ENCODE data around the gene SPOCD1. TPM values are rescaled to one million over a fixed set of nuclear protein-coding genes. Genes with fewer than 3 reads are reported as not detected.

Gene SPOCD1
- total and polyA plus RNA-seq, 2 of the 4 experiments (the other 2 are of a cell fraction) = 59.7 to 132 TPM

- no peak overlapping the region for H3K56ac ChIP-seq (ENCODE audit: extremely low read depth, insufficient read depth, low read length)
- H2BK120ac ChIP-seq (ENCODE audit: low read depth, low read length) = no peak overlapping the region
- H3K4me1 ChIP-seq (ENCODE audit: control insufficient read depth, insufficient read depth, low read length) = peaks cover 8% of the 10 kb centered on the region
- no peak overlapping the region for H3K27ac ChIP-seq (ENCODE audit: insufficient read depth, low read length)
- CTCF ChIA-PET = no interaction called here
- no peak for TF ChIP-seq RFX5 (IDR thresholded peaks at IDR 0.05; ENCODE audit: low read depth, low read length)
- no peak for TF ChIP-seq SMC3 (IDR thresholded peaks at IDR 0.05; ENCODE audit: low read depth, low read length)
- no peak for TF ChIP-seq CHD1 (IDR thresholded peaks at IDR 0.05; ENCODE audit: low read depth, low read length)
- no peak for TF ChIP-seq BHLHE40 (IDR thresholded peaks at IDR 0.05; ENCODE audit: low read depth, low read length)
- no peak for TF ChIP-seq CTCF (conservative IDR thresholded peaks at IDR 0.05; ENCODE audit: low read depth, low read length)
- TF ChIP-seq, protein P1, sequence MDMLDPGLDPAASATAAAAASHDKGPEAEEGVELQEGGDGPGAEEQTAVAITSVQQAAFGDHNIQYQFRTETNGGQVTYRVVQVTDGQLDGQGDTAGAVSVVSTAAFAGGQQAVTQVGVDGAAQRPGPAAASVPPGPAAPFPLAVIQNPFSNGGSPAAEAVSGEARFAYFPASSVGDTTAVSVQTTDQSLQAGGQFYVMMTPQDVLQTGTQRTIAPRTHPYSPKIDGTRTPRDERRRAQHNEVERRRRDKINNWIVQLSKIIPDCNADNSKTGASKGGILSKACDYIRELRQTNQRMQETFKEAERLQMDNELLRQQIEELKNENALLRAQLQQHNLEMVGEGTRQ (IDR thresholded peaks at IDR 0.05; ENCODE audit: low read depth, low read length) = no peak
- no peak for TF ChIP-seq MAZ (IDR thresholded peaks at IDR 0.05; ENCODE audit: borderline replicate concordance, low read depth, low read length)
- no peak for TF ChIP-seq FOS (IDR thresholded peaks at IDR 0.05; ENCODE audit: low read depth, low read length)
- no peak overlapping the region for H4K8ac ChIP-seq (ENCODE audit: low read depth in 2 of 2, low read length in 2 of 2)
- H2AK9ac ChIP-seq (replicated peaks; ENCODE audit: low read depth, low read length, poor library complexity) = no peak overlapping the region
- H3K23ac ChIP-seq (ENCODE audit: low read depth, low read length) = no peak overlapping the region
- H3K9me3 ChIP-seq (ENCODE audit: control insufficient read depth, insufficient read depth, low read length) = no peaks in the 10 kb centered on the region
- DNase-seq = no peak
- no peak overlapping the region for H2BK5ac ChIP-seq (ENCODE audit: low read depth, low read length, poor library complexity, severe bottlenecking)
- H3K4me2 ChIP-seq (ENCODE audit: low read depth, low read length) = no peak overlapping the region
- H2BK20ac ChIP-seq (ENCODE audit: low read depth, low read length) = no peak overlapping the region
- H4K5ac ChIP-seq (ENCODE audit: low read depth, low read length) = no peak overlapping the region
- H2AK5ac ChIP-seq (ENCODE audit: low read depth, low read length) = no peak overlapping the region
- H4K91ac ChIP-seq (ENCODE audit: insufficient read depth, low read depth, low read length) = no peak overlapping the region
- no peaks in the 10 kb centered on the region for H3K79me1 ChIP-seq (ENCODE audit: low read depth in 1 of 2, low read length in 2 of 2)
- ATAC-seq (ENCODE audit: low read depth) = no peak
- no peak overlapping the region for H2AFZ ChIP-seq (replicated peaks; ENCODE audit: low read length, poor library complexity)
- H3K27me3 ChIP-seq (ENCODE audit: control insufficient read depth, insufficient read depth, low read length) = no peaks in the 10 kb centered on the region
- H3K9me1 ChIP-seq (ENCODE audit: insufficient read depth, low read length) = peaks cover 5% of the 10 kb centered on the region; the same call in 1 of the 2 replicates
- WGBS, 2 experiments (ENCODE audit: extremely low coverage in 2 of 2, insufficient read length in 1 of 2) = no CpG with 5 or more reads among the region's 3 CpGs
- H3K4me3 ChIP-seq (ENCODE audit: insufficient read depth, low read depth, low read length) = no peak overlapping the region
- no peak overlapping the region for H3K18ac ChIP-seq (ENCODE audit: low read depth, low read length)
- H4K20me1 ChIP-seq (ENCODE audit: insufficient read depth, low read length) = no peaks in the 10 kb centered on the region
- in situ Hi-C loops (cut with MboI; ENCODE audit: low sequenced_read_pairs) = no loop called here
- H3K4ac ChIP-seq (ENCODE audit: low read depth, low read length) = no peak overlapping the region
- no peaks in the 10 kb centered on the region for H3K36me3 ChIP-seq (ENCODE audit: control insufficient read depth, insufficient read depth, low read length)
- dilution Hi-C loops (cut with HindIII; ENCODE audit: low sequenced_read_pairs, unreplicated experiment) = no loop called here
- intact Hi-C loops (cut with micrococcal nuclease) = no loop called here
- no peak overlapping the region for H3K14ac ChIP-seq (replicated peaks; ENCODE audit: low read depth, low read length)
- POLR2A ChIA-PET (ENCODE audit: unreplicated experiment) = no interaction called here
- no peak overlapping the region for H3K9ac ChIP-seq (ENCODE audit: low read depth, low read length)
- no TSS peak for BruUV-seq (replicated peaks)
- H2BK15ac ChIP-seq (ENCODE audit: low read depth, low read length) = no peak overlapping the region
These were observed 43.2 kb upstream of the SPOCD1 start for GRCh38 chr1:31859044-31859443.
